HepG2 (cell line): Measurements from ENCODE around the gene CBX2. TPM values are rescaled to one million over a fixed set of nuclear protein-coding genes. Genes with fewer than 3 reads are reported as not detected.

ENCODE experiments used
- JUNB ChIP-seq: sonication (generic); formaldehyde crosslinking; IDR thresholded peaks from 2 replicates; pipeline ENCODE4 v1.8.0; 2022; ENCODE audit warnings: missing genetic modification reagents, mild to moderate bottlenecking, borderline replicate concordance
- KLF13 ChIP-seq: sonication (generic); formaldehyde crosslinking; IDR thresholded peaks from 2 replicates; pipeline ENCODE4 v1.4.0; 2020; ENCODE audit warnings: mild to moderate bottlenecking, missing genetic modification reagents
- NFE2 ChIP-seq: sonication (generic); formaldehyde crosslinking; IDR thresholded peaks from 2 replicates; pipeline ENCODE4 v1.4.0; 2020; ENCODE audit warnings: missing genetic modification reagents
- POGZ ChIP-seq: sonication (generic); formaldehyde crosslinking; IDR thresholded peaks from 2 replicates; pipeline ENCODE4 v1.4.0; 2020; ENCODE audit warnings: mild to moderate bottlenecking, missing genetic modification reagents
- SP1 ChIP-seq, 2 experiments: fragments of 450-650 bp in 1 of 2; sonication (generic) in 1 of 2; formaldehyde crosslinking in 1 of 2; IDR thresholded peaks; 2 replicates each; pipeline versions ENCODE4 v1.4.0 to v1.6.1; 2016 to 2020; ENCODE audit warnings: missing genetic modification reagents in 1 of 2
- SP5 ChIP-seq: IDR thresholded peaks from 2 replicates; pipeline ENCODE4 v1.6.1; 2016; ENCODE audit warnings: low read depth, borderline replicate concordance
- ZBTB38 ChIP-seq: sonication (generic); formaldehyde crosslinking; IDR thresholded peaks from 2 replicates; pipeline ENCODE4 v1.5.1; 2020; ENCODE audit warnings: mild to moderate bottlenecking, missing genetic modification reagents
- ZFX ChIP-seq: sonication (generic); formaldehyde crosslinking; IDR thresholded peaks from 2 replicates; pipeline ENCODE4 v1.4.0; 2020; ENCODE audit warnings: mild to moderate bottlenecking, low read depth, missing genetic modification reagents, moderate library complexity
- ZNF790 ChIP-seq: sonication (generic); formaldehyde crosslinking; IDR thresholded peaks from 2 replicates; pipeline ENCODE4 v1.8.0; 2022; ENCODE audit warnings: missing genetic modification reagents, mild to moderate bottlenecking, borderline replicate concordance
- polyA plus RNA-seq, 8 experiments: library from polyadenylated mRNA; depleted of rRNA in 3 of 8; stranded (reverse) in 7 of 8; unstranded in 1 of 8; fragments of >200 nt; fragmentation: Illumina TruSeq in 4 of 8; extraction: Trizol in 4 of 8; gene quantifications; 2 replicates each; pipeline versions ENCODE4 v1.2.1 to v1.2.3, GENCODE V29; 2011 to 2016; ENCODE audit warnings: low read depth in 4 of 8, missing spikeins in 1 of 8, mixed read lengths in 1 of 8; ENCODE audit not compliant: insufficient read depth in 1 of 8
- total RNA-seq, 5 experiments: library from RNA; depleted of rRNA; stranded (reverse); fragments of >200 nt; fragmentation: Illumina TruSeq; extraction: Trizol; gene quantifications; 2 replicates each; pipeline ENCODE4 v1.2.3, GENCODE V29; 2016; ENCODE audit warnings: low read depth in 1 of 5
- TF ChIP-seq, protein P1 (sequence below): sonication (generic); IDR thresholded peaks from 2 replicates; pipeline ENCODE4 v1.6.1; 2016; ENCODE audit warnings: low read depth, borderline replicate concordance
- TF ChIP-seq, protein P2 (sequence below): fragments of 450-650 bp; IDR thresholded peaks from 2 replicates; pipeline ENCODE4 v1.6.1; 2017; ENCODE audit warnings: mild to moderate bottlenecking
- TF ChIP-seq, protein P3 (sequence below): sonication (generic); formaldehyde crosslinking; IDR thresholded peaks from 2 replicates; pipeline ENCODE4 v1.4.0; 2020; ENCODE audit warnings: mild to moderate bottlenecking, missing genetic modification reagents
- TF ChIP-seq, protein P4 (sequence below): sonication (generic); formaldehyde crosslinking; IDR thresholded peaks from 2 replicates; pipeline ENCODE4 v1.4.0; 2020; ENCODE audit warnings: mild to moderate bottlenecking, missing genetic modification reagents
- TF ChIP-seq, protein P5 (sequence below): sonication (generic); formaldehyde crosslinking; IDR thresholded peaks from 2 replicates; pipeline ENCODE4 v1.4.0; 2020; ENCODE audit warnings: mild to moderate bottlenecking, missing genetic modification reagents
- TF ChIP-seq, protein P6 (sequence below): sonication (generic); formaldehyde crosslinking; IDR thresholded peaks from 2 replicates; pipeline ENCODE4; 2020; ENCODE audit warnings: missing genetic modification reagents, mild to moderate bottlenecking, borderline replicate concordance

Gene CBX2
- total and polyA plus RNA-seq, 2 of the 13 experiments (the other 11 are each of a cell fraction or from before 2014, with no cell fraction given): 14.5 to 31.1 TPM

DNA sequence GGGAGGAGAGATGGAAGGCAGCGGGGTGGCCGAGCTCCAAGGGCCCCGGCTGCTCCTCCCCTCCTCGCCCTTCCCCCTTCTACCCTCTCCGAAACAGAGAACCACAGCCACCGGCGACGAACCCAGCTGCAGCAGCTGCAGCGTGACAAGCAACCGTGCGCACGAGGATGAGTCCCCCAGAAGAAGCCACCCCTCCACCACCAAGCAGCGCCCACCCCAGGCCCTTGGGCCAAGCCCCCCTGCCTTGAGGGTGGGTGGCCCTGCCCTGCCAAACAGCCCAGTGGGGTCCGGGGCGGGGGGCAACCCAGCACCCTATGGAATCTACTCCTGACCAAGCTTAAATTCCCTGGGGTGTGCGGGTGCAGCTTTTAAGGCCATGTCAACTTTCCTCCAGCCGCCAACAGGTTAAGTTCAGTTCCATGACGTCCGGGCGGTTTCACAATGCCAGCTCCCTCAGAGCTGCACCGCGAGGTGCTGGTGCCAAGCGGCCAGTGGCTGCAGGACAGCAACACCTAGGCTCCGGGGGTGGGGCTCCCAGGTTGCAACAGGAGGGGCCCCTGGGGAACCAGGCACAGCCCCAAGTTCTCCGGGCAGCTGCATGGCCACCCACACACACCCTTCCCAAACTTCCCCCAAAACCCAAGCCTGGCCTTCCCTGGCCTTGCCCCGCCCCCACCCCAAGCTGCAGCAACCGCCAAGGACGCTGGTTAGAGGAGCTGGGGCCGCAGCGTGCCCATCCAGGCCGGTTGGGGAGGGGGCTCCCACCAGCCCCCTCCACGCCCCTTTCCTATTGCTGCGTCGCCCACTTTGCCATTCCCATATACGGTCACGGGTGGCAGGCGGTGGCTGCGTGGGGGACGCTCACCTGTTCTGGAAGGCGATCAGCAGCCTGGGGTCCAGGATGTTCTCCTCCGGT is 59.3 kb downstream of the CBX2 start (continued):
- TF ChIP-seq KLF13 (CRISPR knock-in tag) (no peak), ZFX (peak; percentile 45; the same call in 1 of the 2 replicates), SP1 (IDR thresholded peaks at IDR 0.05) (no peak), SP1 (CRISPR knock-in tag; IDR thresholded peaks at IDR 0.05) (0 out of 2 replicates have a peak, but pooled peaks have one; percentile 20), POGZ (CRISPR knock-in tag) (no peak), ZBTB38 (CRISPR knock-in tag) (peak; percentile 7; the same call in 1 of the 2 replicates), JUNB (CRISPR knock-in tag) (no peak), ZNF790 (CRISPR knock-in tag) (no peak), SP5 (CRISPR knock-in tag) (0 out of 2 replicates have a peak, but pooled peaks have one; percentile 17), NFE2 (CRISPR knock-in tag) (no peak)
- TF ChIP-seq, protein P1, sequence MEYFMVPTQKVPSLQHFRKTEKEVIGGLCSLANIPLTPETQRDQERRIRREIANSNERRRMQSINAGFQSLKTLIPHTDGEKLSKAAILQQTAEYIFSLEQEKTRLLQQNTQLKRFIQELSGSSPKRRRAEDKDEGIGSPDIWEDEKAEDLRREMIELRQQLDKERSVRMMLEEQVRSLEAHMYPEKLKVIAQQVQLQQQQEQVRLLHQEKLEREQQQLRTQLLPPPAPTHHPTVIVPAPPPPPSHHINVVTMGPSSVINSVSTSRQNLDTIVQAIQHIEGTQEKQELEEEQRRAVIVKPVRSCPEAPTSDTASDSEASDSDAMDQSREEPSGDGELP: peak; percentile 33; the same call in 1 of the 2 replicates
- TF ChIP-seq, protein P2, sequence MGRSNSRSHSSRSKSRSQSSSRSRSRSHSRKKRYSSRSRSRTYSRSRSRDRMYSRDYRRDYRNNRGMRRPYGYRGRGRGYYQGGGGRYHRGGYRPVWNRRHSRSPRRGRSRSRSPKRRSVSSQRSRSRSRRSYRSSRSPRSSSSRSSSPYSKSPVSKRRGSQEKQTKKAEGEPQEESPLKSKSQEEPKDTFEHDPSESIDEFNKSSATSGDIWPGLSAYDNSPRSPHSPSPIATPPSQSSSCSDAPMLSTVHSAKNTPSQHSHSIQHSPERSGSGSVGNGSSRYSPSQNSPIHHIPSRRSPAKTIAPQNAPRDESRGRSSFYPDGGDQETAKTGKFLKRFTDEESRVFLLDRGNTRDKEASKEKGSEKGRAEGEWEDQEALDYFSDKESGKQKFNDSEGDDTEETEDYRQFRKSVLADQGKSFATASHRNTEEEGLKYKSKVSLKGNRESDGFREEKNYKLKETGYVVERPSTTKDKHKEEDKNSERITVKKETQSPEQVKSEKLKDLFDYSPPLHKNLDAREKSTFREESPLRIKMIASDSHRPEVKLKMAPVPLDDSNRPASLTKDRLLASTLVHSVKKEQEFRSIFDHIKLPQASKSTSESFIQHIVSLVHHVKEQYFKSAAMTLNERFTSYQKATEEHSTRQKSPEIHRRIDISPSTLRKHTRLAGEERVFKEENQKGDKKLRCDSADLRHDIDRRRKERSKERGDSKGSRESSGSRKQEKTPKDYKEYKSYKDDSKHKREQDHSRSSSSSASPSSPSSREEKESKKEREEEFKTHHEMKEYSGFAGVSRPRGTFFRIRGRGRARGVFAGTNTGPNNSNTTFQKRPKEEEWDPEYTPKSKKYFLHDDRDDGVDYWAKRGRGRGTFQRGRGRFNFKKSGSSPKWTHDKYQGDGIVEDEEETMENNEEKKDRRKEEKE: no peak
- TF ChIP-seq, protein P3, sequence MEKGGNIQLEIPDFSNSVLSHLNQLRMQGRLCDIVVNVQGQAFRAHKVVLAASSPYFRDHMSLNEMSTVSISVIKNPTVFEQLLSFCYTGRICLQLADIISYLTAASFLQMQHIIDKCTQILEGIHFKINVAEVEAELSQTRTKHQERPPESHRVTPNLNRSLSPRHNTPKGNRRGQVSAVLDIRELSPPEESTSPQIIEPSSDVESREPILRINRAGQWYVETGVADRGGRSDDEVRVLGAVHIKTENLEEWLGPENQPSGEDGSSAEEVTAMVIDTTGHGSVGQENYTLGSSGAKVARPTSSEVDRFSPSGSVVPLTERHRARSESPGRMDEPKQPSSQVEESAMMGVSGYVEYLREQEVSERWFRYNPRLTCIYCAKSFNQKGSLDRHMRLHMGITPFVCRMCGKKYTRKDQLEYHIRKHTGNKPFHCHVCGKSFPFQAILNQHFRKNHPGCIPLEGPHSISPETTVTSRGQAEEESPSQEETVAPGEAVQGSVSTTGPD: peak; percentile 15; the same call in 1 of the 2 replicates
- TF ChIP-seq, protein P4, sequence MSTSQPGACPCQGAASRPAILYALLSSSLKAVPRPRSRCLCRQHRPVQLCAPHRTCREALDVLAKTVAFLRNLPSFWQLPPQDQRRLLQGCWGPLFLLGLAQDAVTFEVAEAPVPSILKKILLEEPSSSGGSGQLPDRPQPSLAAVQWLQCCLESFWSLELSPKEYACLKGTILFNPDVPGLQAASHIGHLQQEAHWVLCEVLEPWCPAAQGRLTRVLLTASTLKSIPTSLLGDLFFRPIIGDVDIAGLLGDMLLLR (CRISPR knock-in tag): 0 out of 2 replicates have a peak, but pooled peaks have one; percentile 24
- TF ChIP-seq, protein P5, sequence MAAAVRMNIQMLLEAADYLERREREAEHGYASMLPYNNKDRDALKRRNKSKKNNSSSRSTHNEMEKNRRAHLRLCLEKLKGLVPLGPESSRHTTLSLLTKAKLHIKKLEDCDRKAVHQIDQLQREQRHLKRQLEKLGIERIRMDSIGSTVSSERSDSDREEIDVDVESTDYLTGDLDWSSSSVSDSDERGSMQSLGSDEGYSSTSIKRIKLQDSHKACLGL: peak; percentile 44; the same call in 1 of the 2 replicates
- TF ChIP-seq, protein P6, sequence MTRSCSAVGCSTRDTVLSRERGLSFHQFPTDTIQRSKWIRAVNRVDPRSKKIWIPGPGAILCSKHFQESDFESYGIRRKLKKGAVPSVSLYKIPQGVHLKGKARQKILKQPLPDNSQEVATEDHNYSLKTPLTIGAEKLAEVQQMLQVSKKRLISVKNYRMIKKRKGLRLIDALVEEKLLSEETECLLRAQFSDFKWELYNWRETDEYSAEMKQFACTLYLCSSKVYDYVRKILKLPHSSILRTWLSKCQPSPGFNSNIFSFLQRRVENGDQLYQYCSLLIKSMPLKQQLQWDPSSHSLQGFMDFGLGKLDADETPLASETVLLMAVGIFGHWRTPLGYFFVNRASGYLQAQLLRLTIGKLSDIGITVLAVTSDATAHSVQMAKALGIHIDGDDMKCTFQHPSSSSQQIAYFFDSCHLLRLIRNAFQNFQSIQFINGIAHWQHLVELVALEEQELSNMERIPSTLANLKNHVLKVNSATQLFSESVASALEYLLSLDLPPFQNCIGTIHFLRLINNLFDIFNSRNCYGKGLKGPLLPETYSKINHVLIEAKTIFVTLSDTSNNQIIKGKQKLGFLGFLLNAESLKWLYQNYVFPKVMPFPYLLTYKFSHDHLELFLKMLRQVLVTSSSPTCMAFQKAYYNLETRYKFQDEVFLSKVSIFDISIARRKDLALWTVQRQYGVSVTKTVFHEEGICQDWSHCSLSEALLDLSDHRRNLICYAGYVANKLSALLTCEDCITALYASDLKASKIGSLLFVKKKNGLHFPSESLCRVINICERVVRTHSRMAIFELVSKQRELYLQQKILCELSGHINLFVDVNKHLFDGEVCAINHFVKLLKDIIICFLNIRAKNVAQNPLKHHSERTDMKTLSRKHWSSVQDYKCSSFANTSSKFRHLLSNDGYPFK (CRISPR knock-in tag): no peak
